Uterus (tissue), 4 donors: Measurements from ENCODE around the gene ARHGEF28. TPM values are rescaled to one million over a fixed set of nuclear protein-coding genes. Genes with fewer than 3 reads are reported as not detected.

ENCODE experiments used
- DNase-seq, 2 donors: peaks; one replicate each; pipeline ENCODE4 v3.0.0-alpha.2; 2019 to 2020
- H3K27ac ChIP-seq, 2 donors: fragments of 200-600 bp; sonication (generic); 1 replicate in 1 of 2; 2 replicates in 1 of 2; pipeline ENCODE4 v1.5.1; 2016 to 2018
- H3K27me3 ChIP-seq, 2 donors: fragments of 200-600 bp; sonication (generic); one replicate each; pipeline ENCODE4 v1.5.1; 2018 to 2019; ENCODE audit warnings: control low read depth in 1 of 2
- H3K36me3 ChIP-seq, 2 donors: fragments of 200-600 bp; sonication (generic); one replicate each; pipeline ENCODE4 v1.5.1; 2019; ENCODE audit warnings: control low read depth in 1 of 2
- H3K4me1 ChIP-seq, 2 donors: fragments of 200-600 bp; sonication (generic); one replicate each; pipeline ENCODE4 v1.5.1; 2018 to 2019; ENCODE audit warnings: control low read depth in 1 of 2
- H3K4me3 ChIP-seq, 2 donors: fragments of 200-600 bp; sonication (generic); 1 replicate in 1 of 2; 2 replicates in 1 of 2; pipeline ENCODE4 v1.5.1; 2018 to 2019; ENCODE audit warnings: mild to moderate bottlenecking in 1 of 2
- H3K9me3 ChIP-seq, 2 donors: fragments of 200-600 bp; sonication (generic); one replicate each; pipeline ENCODE4 v1.5.1; 2019; ENCODE audit warnings: control low read depth in 1 of 2
- POLR2A ChIP-seq, 2 donors: fragments of 450-650 bp; IDR thresholded peaks; one replicate each; pipeline ENCODE4 v1.6.1; 2016; ENCODE audit warnings: antibody characterized with exemption in 2 of 2, mild to moderate bottlenecking in 1 of 2, moderate library complexity in 1 of 2
- intact Hi-C: fragments of 100-400 bp; cut with DNase I; formaldehyde crosslinking; loops from one replicate; pipeline ENCODE4 v1.15.1; 2023; ENCODE audit warnings: low total_unique reads
- total RNA-seq, 4 donors: library from RNA; depleted of rRNA in 3 of 4; stranded (reverse); fragments of >200 nt in 3 of 4; gene quantifications; one replicate each; pipeline versions ENCODE4 v1.1.0 to v1.2.4, GENCODE V29; 2014 to 2023
- TF ChIP-seq, protein P1 (sequence below), 4 experiments: fragments of 200-600 bp in 2 of 4; fragments of 450-650 bp in 2 of 4; sonication (generic) in 2 of 4; IDR thresholded peaks; one replicate each; pipeline ENCODE4 v1.5.1; 2016 to 2019; ENCODE audit warnings: antibody characterized with exemption in 4 of 4, mild to moderate bottlenecking in 2 of 4, moderate library complexity in 1 of 4
- donor health status: DM: yes; HTN: yes; CAD: no.

Gene ARHGEF28
- total RNA-seq, 4 donors from 2014 or later = 11.9 to 23.2 (median 19.3) TPM

DNA sequence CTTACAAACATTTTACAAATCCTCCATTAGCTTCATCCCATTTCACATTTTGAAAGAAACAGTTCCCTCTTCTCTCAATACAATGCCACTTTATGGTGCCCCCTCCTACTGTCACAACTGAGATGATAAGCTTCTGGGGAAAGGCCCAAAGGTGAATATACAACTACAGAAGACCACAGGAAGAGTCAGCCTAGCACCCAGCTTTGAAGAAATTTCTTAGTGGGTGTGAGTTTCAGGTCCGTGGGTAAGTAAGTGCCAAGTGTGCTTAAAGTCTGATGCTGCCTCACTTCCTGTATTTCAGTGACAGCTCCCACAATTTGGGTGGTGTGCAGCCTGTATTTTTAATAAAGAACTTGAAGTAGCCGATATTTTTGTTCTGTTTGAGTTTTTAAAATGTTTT lies 68.1 kb downstream of the ARHGEF28 start:
- no peak overlapping the region for H3K27ac ChIP-seq
- no peak overlapping the region for H3K4me3 ChIP-seq
- H3K36me3 ChIP-seq = no peaks in the 10 kb centered on the region
- intact Hi-C loops = no loop called here
- no peaks in the 10 kb centered on the region for H3K9me3 ChIP-seq
- DNase-seq = no peak
- H3K27me3 ChIP-seq = no peaks in the 10 kb centered on the region
- H3K4me1 ChIP-seq = no peaks in the 10 kb centered on the region
- TF ChIP-seq, protein P1, sequence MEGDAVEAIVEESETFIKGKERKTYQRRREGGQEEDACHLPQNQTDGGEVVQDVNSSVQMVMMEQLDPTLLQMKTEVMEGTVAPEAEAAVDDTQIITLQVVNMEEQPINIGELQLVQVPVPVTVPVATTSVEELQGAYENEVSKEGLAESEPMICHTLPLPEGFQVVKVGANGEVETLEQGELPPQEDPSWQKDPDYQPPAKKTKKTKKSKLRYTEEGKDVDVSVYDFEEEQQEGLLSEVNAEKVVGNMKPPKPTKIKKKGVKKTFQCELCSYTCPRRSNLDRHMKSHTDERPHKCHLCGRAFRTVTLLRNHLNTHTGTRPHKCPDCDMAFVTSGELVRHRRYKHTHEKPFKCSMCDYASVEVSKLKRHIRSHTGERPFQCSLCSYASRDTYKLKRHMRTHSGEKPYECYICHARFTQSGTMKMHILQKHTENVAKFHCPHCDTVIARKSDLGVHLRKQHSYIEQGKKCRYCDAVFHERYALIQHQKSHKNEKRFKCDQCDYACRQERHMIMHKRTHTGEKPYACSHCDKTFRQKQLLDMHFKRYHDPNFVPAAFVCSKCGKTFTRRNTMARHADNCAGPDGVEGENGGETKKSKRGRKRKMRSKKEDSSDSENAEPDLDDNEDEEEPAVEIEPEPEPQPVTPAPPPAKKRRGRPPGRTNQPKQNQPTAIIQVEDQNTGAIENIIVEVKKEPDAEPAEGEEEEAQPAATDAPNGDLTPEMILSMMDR (IDR thresholded peaks at IDR 0.05) = no peak
- no peak for TF ChIP-seq POLR2A (IDR thresholded peaks at IDR 0.05)

DNA sequence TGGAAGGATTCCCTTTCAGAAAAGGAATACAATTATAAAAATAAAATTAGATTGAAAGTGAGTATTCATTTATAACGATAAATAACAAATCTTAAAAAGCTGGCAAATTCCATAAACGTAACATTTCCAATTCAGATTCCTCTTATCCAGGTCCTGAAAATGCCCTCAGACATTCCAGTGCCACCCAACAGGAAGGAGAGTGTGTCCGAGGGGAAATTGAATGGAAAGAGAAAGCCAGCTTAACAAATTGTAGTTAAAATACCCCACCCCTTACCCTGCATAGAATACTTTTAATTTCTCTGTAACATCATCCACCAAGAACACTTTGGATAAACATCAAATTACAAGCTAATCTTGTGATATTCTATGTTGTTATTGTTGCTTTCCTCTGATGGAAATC lies 72.0 kb downstream of the ARHGEF28 start:
- intact Hi-C loops = no loop called here
- TF ChIP-seq, protein P1 (IDR thresholded peaks at IDR 0.05) = no peak
- TF ChIP-seq POLR2A (IDR thresholded peaks at IDR 0.05) = no peak
- no peaks in the 10 kb centered on the region for H3K27me3 ChIP-seq
- H3K36me3 ChIP-seq = no peaks in the 10 kb centered on the region
- no peak overlapping the region for H3K4me3 ChIP-seq
- DNase-seq = no peak
- H3K9me3 ChIP-seq = no peaks in the 10 kb centered on the region
- no peak overlapping the region for H3K27ac ChIP-seq
- H3K4me1 ChIP-seq = no peaks in the 10 kb centered on the region

DNA sequence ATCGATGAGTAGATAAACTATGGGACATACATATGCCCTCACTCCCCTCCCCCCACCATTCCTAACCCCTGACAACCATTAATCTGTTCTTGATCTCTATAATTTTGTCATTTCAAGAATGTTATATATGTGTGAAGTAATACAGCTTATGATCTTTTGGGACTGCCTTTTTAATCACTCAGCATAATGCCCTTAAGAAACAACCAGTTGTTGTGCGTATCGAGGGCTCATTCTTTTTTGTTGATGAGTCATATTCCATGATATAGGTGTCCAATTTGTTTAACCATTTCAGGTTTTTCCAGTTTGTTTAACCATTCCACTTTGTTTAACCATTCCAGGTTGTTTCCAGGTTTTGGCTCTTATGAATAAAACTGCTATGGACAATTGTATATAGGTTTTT lies 75.6 kb downstream of the ARHGEF28 start:
- Histone ChIP-seq H3K27ac (no peak overlapping the region), H3K9me3 (no peaks in the 10 kb centered on the region), H3K27me3 (no peaks in the 10 kb centered on the region), H3K36me3 (no peaks in the 10 kb centered on the region), H3K4me1 (no peaks in the 10 kb centered on the region), H3K4me3 (no peak overlapping the region)
- DNase-seq = no peak
- TF ChIP-seq, protein P1 (IDR thresholded peaks at IDR 0.05) = no peak
- TF ChIP-seq POLR2A (IDR thresholded peaks at IDR 0.05) = no peak
- intact Hi-C loops = no loop called here

DNA sequence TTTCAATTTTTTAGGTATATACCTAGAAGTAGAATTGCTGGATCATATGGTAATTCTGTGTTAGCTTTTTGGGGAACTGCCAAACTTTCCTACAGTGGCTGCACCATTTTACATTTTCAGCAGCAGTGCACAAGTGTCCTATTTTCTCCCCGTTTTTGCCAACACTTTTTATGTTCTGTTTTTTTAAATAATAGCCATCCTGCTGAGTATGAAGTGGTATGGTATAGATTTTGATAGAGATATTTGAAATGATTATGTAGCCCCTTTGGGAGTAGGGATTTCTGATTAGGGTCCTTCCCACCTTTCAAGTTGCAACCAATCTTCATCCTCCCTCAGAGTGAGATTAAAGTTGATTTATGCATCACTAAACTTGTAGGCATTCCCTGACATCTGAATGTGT lies 76.5 kb downstream of the ARHGEF28 start:
- Histone ChIP-seq H3K9me3 (no peaks in the 10 kb centered on the region), H3K36me3 (no peaks in the 10 kb centered on the region), H3K27ac (no peak overlapping the region), H3K27me3 (no peaks in the 10 kb centered on the region), H3K4me1 (no peaks in the 10 kb centered on the region), H3K4me3 (no peak overlapping the region)
- no peak for DNase-seq
- intact Hi-C loops = no loop called here
- TF ChIP-seq POLR2A (IDR thresholded peaks at IDR 0.05) = no peak
- TF ChIP-seq, protein P1 (IDR thresholded peaks at IDR 0.05) = no peak

DNA sequence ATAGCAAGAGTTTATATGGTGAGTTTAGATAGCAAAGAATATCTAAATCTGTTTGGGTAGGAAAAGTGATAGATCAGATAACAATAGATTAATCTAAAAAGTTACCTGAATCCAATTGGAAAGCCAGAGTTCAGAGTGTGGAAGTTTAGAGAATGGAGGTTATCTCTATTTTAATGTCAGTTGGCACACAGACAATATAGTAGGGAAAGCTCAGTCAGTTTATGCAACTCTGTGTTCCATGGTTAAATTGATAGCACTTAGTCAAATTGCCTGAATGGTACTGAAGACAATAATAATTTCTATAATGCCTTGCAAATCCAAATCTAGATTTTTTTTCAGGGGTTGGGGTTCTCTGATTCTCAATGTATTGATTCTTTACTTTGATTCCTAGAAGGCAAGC lies 77.0 kb downstream of the ARHGEF28 start:
- Histone ChIP-seq H3K36me3 (no peaks in the 10 kb centered on the region), H3K27me3 (no peaks in the 10 kb centered on the region), H3K4me1 (no peaks in the 10 kb centered on the region), H3K9me3 (no peaks in the 10 kb centered on the region), H3K27ac (no peak overlapping the region), H3K4me3 (no peak overlapping the region)
- DNase-seq = no peak
- intact Hi-C loops = no loop called here
- TF ChIP-seq POLR2A (IDR thresholded peaks at IDR 0.05) = no peak
- TF ChIP-seq, protein P1 (IDR thresholded peaks at IDR 0.05) = no peak
